Stimulated activated CD4-positive, alpha-beta T cell treated with anti-CD3 and anti-CD28 coated beads, TNF-alpha, amount 100 ng/mL, for 1 hour (primary cell): Measurements from ENCODE around the gene RPS15A.
"Not testable (repeated sequence)": the region's sequence is repeated elsewhere in the genome, so short reads cannot be mapped to it uniquely, and the experiment has no call there.

ENCODE experiments used
- DNase-seq, 3 donors: peaks; one replicate each; pipeline ENCODE4 v3.0.0-alpha.2; 2020; ENCODE audit warnings: low read depth in 3 of 3, low spot score in 1 of 3

RPS15A gene

DNA sequence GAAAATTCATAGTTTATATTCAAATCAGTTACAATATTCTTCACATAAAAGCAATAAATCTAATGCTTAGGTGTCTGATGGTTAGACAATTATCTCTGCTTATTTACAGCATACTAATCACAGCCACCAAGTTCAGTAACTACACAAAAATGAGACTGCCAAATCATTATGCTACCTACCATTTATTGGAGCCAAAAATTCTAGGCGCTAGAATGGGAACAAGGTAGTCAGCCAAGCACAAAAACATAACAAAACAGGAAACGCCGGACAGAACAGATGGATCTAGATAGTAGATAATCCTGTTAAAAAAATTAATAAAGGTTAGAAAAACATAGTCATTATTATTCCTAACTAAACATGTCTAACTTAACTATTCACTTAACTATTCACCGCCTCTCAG, 7.6 kb upstream of the RPS15A start:
- DNase-seq = no peak

DNA sequence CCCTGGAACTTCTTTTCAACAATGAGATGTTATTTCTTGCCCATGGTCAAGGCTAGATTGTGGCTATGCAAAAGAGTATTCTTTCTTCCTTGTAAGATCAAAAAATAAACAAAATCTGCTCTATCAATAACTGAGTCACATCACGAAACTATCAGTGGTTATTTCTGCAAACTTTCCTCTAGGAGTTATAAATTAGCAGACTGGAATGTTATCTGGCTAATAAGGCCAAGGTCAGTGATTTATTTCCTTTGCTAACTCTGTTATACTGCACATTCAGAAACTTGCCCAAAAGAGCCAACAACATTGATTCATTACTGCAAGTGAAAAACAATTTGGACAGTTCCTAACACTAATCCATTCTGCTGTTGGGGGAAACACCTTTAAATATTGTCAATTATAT, 6.2 kb upstream of the RPS15A start:
- DNase-seq = no peak

DNA sequence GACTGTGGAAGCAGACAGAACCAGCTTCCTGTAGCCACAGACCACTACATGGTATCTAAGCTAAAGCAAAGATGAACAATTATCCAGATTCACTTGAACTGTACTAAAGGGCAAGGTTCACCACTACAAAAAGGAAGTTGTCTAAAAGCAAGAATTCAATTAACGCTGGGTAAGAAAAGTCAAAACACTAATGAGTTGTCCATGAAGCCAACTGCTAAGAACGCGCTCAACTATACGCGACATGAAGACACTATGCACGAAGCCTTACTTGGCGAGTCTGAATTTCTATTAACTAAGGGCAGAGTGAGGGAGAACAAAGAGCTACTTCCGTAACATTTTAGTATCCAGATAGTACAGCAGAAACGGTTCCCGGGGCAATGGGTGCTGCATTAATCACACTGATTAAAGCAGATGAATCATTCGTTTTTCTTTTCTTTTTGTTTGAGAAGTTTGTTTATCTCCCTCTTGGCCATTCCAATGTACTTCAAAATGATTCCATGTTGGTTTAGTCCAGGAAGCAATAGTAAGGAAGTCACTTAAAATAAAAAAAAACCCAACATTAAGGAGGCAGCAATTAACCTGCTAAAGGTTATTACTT, 2.8 kb upstream of the RPS15A start:
- no peak for DNase-seq

DNA sequence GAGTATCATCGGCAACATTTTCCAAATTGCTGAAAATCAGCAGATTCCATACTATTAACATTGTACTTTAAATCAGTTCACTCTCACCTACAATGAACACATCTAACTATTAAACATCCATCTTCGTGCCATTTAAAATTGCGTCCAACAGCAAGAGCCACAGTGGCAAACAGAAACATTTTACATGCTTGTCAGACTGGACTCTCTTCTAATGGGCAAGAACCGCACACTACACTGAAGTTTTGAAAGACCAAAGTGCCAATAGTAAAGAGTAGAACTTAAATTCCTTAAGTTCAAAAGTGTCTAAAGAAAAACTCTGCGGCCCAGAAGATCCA, 652 bp downstream of the RPS15A start:
- no peak for DNase-seq

DNA sequence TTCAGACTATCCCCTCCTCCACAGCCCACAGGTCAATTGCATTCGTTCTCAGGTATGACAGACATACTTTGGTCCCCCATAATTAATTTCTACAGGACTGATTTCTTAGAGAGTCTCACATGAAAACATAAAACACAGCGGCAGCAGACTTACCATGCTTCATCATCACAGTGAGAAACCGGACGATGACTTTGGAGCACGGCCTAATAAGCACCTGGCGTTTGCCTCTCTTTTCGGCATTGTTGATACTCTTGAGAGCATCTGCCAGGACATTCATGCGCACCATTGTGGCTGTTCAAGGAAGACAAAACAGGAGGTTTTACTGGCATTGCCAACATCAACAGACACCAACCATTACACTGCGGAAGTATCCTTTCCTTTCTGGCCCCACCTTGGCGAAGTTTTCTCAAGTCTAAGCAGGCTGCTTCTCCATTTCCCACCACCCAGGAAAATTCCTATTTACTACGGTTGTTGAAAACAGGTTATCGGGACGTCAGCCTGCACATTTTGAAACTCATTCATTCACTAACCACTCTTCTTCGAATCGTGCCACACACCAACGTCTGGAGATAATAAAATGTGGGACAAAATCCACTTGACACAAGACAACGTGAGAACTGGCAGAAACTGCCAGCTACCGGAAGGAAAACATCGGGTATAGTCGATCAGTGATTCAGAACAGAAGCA, 1.2 kb downstream of the RPS15A start:
- DNase-seq = no peak

DNA sequence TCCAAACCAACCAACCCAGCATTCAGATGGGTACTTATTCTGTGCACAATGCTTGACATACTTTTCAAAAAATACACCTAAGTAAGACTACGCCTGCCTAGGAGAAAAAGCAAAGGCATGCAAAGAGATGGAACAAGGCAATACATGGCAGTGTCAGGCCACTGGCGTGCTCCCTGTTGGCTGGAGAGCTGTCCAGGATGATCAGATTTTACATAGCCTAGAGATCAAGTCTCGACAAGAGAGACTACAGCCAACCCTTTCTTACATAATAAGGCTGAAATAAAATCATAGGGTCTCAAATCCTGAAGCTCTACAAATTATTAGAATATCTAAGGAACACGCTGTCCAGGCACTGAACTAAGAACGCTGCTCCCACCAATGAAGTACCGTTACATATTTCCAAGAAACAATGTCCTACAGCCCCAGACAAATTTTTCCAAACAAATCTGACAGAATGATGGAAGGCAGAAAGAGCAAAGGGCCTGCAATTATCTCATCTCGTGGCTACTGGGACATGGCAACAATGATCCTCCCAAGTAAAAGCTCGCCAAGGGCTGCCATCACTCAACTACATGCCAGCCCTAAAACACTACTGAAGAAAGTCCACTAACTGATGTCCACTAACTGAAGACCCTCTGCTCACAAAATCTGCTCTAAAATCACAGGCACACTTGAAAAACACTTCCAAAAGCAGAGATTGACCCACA, 5.1 kb downstream of the RPS15A start:
- no peak for DNase-seq

DNA sequence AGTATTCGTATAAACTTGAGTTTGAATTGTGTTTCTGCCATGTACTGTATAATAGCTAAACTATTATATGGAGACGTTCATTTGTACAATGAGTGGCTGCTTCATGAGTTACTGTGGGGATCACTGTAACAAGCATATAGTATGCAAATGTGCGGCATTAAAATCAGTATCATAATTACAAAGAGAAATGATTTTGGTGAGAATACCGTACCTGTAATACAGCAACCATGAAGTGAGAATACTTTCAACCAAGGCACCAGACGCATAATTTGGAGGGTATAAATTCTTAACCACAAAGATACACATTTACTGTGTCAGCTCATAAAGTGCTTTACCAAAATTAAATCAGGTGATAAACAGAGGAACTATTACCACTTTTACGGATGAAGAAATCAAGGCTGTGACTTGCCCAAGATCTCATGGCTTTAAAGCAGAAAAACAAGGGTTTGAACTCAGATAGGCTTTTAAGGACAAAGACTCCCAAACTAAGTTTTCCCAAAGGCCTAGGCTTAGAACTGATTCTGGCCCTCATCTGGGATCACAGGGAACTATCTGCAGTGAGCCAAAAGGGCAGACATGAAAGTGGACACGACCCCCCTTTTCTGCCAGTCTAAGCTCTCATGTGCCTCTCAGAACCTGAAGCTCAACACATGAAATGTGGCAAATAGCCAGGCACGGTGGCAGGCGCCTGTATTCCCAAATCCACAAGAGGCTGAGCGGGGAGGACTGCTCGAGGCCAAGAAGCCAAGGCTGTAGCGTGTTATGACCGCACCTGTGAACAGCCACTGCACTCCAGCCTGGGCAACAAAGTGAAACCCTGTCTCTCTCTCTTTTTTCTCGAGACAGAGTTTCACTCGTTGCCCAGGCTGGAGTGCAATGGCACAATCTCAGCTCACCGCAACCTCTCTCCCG, 6.4 kb downstream of the RPS15A start:
- DNase-seq = no peak

DNA sequence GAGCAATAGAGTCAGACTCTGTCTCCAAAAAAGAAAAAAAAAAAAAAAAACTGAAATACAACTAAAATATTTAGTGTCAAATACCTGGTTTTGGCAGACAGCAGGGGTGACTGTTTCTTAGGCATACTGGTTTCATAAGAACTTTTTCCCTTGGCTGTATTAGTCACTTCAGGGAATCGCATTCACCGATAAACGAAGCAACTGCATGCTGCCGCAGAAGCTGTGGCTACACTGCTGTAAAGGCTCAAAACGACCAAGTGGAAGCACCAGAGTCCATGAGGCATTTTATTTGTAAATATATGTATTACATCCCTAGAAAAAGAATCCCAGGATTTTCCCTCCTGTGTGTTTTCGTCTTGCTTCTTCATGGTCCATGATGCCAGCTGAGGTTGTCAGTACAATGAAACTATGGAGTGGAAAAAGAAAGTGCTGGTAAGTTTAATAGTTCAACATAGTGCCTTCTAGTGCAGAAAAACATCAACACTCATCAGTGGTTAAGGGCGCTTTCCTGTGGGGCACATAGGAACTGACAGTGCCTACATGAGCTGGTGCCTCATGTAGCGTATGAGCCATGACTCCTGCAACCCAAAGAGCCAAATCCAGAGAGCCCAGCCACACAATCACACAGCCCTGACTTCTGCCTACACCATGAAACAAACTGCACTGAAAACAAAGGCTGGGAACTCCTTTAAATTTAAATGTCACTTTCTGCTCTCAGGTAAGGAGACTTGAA, 7.3 kb downstream of the RPS15A start:
- DNase-seq = no peak

DNA sequence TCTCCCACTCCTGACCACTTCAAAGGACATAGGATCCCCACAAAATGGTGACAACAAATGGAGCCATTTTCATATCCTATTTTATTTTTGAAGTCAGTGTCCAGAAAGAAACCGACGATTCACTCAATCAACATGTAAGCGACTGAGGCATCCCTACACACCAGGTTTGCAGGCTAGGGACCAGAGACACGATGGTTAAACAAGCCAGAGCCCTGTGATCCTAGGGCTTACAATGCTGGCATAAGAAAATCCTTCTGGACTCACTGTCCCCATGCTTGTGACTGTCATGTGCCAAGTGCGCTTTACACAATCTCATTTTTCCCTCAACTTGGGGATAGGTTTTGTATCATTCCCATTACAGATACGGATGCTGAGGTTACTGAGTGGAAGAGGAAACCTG, 8.9 kb downstream of the RPS15A start:
- not testable (repeated sequence) for DNase-seq

DNA sequence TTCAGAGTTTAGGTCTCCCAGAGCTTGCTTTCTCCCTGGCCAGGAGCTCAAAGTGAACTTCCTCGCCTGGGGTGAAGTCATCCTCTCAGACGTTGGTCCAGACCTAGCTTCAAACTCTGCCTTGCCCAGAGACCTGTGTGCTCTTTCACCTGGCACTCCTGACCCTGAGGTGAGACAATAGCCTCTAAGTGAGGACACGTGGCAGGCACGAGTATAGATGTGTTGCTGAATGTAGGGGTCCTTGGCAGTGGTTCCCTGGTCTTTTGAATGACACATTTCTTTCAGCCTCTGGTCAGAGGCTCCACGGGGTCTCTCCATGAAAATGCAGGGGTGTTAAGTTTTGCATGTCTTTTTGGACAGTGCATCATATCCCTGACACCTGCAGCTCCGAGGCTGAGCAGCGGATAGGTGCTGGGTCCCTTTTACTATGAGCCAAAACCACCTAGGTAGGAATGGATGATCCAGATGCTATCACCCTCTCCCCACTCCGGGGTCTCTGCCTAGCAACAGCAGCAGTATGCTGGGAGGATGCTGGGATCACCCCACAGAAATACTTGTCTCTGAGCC, 9.6 kb downstream of the RPS15A start:
- not testable (repeated sequence) for DNase-seq

DNA sequence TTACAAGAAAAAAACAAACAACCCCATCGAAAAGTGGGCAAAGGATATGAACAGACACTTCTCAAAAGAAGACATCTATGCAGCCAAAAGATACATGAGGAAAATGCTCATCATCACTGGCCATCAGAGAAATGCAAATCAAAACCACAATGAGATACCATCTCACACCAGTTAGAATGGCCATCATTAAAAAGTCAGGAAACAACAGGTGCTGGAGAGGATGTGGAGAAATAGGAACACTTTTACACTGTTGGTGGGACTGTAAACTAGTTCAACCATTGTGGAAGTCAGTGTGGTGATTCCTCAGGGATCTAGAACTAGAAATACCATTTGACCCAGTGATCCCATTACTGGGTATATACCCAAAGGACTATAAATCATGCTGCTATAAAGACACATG, 12.5 kb downstream of the RPS15A start:
- DNase-seq = not testable (repeated sequence)

DNA sequence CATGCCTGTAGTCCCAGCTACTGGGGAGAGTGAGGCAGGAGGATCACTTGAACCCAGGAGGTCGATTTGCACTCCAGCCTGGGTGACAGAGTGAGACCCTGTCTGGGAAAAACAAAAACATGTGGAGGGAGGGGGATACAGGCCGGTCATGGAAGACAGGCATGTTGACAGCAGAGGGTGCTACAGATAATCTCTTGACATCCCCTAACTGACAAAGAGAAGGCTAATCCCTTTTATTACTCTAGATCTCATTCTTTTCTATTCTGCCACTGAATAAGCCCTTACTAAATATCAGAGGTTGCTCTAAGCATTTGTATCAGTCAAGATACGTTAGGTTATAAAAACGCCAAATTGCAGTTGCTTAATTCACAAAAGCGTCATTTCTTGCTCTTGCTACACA, 13.8 kb downstream of the RPS15A start:
- DNase-seq = not testable (repeated sequence)

DNA sequence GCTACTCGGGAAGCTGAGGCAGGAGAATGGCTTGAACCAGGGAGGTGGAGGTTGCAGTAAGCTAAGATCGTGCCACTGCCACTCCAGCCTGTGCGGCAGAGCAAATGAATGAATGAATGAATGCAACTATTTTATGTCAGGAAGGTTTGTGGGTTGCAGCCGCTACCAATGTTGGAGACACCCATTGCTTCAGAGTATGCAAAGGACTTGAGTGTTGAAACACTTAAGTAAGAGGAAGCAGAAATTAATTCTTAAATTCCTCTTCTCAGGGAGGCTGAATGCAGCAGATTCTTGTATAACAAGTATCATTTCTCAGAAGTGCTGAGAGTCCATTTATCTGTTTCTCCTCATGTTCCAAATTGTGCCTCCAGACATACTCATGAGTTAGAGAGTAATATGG, 15.5 kb downstream of the RPS15A start:
- DNase-seq = not testable (repeated sequence)

DNA sequence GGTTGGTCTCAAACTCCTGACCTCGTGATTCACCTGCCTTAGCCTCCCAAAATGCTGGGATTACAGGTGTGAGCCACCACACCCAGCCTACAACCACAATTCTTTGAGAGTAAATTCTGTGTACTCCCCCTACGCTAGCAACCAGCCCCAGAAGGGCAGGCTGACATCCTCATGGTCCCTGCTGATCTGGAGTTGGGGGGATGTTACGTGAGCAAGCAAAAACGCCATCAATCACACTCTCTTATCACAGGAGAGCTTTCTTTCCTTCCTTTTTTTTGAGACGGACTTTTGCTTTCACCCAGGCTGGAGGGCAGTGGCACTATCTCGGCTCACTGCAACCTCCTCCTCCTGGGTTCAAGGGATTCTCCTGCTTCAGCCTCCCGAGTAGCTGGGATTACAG, 18.0 kb downstream of the RPS15A start:
- not testable (repeated sequence) for DNase-seq

DNA sequence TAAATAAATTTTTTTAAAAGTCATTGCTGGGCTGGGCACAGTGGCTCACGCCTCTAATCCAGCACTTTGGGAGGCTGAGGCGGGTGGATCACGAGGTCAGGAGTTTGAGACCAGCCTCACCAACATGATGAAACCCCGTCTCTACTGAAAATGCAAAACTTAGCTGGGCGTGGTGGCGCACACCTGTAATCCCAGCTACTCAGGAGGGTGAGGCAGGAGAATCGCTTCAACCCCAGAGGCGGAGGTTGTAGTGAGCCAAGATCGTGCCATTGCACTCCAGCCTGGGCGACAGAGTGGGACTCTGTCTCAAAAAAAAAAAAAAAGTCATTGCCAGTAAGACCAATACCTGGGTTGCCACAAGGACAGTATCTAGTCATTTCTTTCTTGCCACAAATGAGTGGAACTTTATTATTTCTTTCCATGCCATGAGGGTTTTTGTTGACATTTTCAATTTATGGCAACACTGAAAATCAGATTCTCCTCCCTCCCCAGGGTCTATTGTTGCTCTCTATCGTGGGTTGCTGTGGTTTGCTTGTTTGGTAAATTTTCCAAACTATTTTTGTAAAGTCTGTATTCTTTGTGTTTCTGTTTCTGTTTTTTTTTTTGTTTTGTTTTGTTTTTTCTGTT, 19.7 kb downstream of the RPS15A start:
- not testable (repeated sequence) for DNase-seq

DNA sequence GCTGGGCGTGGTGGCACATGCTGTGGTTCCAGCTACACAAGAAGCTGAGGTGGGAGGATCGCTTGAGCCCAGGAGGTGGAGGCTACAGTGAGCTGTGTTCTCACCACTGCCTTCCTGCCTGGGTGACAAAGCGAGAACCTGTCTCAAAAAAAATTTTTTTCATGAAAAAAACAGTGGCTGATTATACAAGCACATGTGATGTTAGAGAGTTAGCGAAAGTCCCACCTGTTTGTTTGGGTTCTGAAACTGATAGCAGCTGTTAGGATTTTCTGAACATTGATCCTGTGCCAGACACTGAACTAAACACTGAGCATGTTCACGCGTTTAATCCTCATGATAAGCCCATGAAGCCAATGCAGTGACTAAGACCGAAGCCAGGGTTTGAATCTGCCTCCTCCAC, 22.9 kb downstream of the RPS15A start:
- not testable (repeated sequence) for DNase-seq

DNA sequence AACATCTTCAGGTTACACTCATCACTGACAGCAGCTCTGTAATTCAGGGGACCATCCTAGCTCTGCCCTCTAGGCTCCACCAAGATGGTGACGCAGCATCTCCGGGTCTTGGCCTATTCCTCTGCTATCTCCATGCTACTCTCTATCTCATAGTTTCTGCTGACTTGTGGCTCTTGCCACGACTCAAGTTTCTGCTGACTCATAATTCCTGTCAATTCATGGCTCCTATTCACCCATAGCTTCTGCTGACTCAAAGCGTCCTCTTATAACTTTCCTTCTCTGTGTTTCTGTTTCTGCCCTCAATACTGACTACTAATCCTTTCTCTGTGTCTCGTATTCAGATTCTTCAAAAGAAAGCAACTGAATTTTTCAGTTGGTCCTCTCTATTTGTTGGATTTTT, 27.4 kb downstream of the RPS15A start:
- DNase-seq = not testable (repeated sequence)

DNA sequence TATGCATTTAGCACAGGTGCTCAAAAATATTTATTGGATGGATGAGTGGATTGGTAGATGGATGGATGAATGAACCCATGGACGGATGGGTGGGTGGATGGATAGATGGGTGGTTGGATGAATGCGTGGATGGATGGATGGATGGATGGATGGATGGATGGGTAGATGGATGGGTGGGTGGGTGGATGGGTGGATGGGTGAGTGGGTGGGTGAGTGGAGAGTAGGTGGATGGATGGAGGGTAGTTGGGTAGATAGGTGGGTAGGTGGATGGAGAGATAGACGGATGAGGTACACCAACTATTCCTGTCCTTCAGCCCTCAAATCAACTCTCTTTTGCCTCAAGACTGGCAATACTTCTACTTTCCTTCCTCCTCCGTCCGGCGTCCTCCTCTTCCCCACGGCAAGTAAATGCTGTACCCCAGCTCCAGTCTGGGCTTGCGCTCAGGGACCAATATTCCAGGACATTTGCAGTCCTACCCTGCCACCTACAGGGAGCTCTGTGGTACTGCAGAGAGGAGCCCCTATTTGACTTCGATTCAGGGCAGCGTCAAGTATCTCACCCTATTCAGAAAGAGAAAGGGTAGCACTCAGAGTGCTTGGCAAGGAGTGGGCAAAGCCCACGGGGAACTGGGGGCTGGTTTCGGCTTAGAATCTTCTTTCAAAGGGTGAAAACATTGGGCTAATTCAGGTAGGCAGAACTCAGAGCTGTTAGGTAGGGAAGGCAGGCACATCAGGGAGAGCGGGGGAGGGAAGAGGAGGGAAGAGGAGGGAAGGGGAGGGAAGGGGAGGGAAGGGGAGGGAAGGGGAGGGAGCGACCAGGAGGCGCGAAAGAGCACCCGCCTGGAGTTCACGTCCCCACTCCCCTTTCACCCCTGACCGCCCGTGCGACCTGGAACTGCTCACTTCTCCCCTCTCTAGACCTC, 30.3 kb downstream of the RPS15A start:
- peak in 2 of 3 donors; percentile 12 to 21 for DNase-seq
